GM21390 (cell line): ENCODE measurements around the gene RAB1B.

Experiments
- ATAC-seq: cut with Tn5 transposase; IDR thresholded peaks from one replicate; pipeline ENCODE4 v1.9.1; 2021; ENCODE audit not compliant: unreplicated experiment

The RAB1B gene

GRCh38 chr11:66268244-66268951 lies at the start of gene RAB1B:
RAB1B (plus strand) TSS chr11:66268639; CDS start chr11:66268680, 41 bp downstream.
- ATAC-seq: peak; percentile 77

- ATAC-seq: no peak
Measured at GRCh38 chr11:66218846-66219620, 49.4 kb upstream of the RAB1B start.

GRCh38 chr11:66219846-66220565 lies 48.4 kb upstream of the RAB1B start:
- no peak for ATAC-seq

- ATAC-seq: no peak
Measured at GRCh38 chr11:66220566-66220935, 47.9 kb upstream of the RAB1B start.

GRCh38 chr11:66221012-66221411 lies 47.4 kb upstream of the RAB1B start:
- ATAC-seq: no peak

GRCh38 chr11:66221726-66222236 lies 46.7 kb upstream of the RAB1B start:
- ATAC-seq: no peak

- peak; percentile 84 for ATAC-seq
Measured at GRCh38 chr11:66222358-66223149, 45.9 kb upstream of the RAB1B start.

- no peak for ATAC-seq
Measured at GRCh38 chr11:66224226-66224855, 44.1 kb upstream of the RAB1B start.

GRCh38 chr11:66225066-66225465 lies 43.4 kb upstream of the RAB1B start:
- no peak for ATAC-seq

- ATAC-seq: no peak
Measured at GRCh38 chr11:66226101-66226500, 42.3 kb upstream of the RAB1B start.

GRCh38 chr11:66227700-66228099 lies 40.7 kb upstream of the RAB1B start:
- ATAC-seq: no peak

GRCh38 chr11:66228521-66228920 lies 39.9 kb upstream of the RAB1B start:
- no peak for ATAC-seq

GRCh38 chr11:66230156-66230555 lies 38.3 kb upstream of the RAB1B start:
- no peak for ATAC-seq

GRCh38 chr11:66230978-66231377 lies 37.5 kb upstream of the RAB1B start:
- ATAC-seq: no peak

- ATAC-seq: no peak
Measured at GRCh38 chr11:66231561-66231960, 36.9 kb upstream of the RAB1B start.

- ATAC-seq: no peak
Measured at GRCh38 chr11:66232769-66233168, 35.7 kb upstream of the RAB1B start.

- ATAC-seq: no peak
Measured at GRCh38 chr11:66233301-66233700, 35.1 kb upstream of the RAB1B start.

GRCh38 chr11:66235141-66235540 lies 33.3 kb upstream of the RAB1B start:
- no peak for ATAC-seq

- no peak for ATAC-seq
Measured at GRCh38 chr11:66237867-66238266, 30.6 kb upstream of the RAB1B start.

GRCh38 chr11:66238786-66239413 lies 29.5 kb upstream of the RAB1B start:
- no peak for ATAC-seq
